GM19043 (cell line): ENCODE data around the gene SPAG9.

Source experiments
- ATAC-seq: cut with Tn5 transposase; IDR thresholded peaks from one replicate; pipeline ENCODE4 v1.9.1; 2021; ENCODE audit warnings: low read depth; ENCODE audit not compliant: unreplicated experiment

Gene SPAG9

DNA sequence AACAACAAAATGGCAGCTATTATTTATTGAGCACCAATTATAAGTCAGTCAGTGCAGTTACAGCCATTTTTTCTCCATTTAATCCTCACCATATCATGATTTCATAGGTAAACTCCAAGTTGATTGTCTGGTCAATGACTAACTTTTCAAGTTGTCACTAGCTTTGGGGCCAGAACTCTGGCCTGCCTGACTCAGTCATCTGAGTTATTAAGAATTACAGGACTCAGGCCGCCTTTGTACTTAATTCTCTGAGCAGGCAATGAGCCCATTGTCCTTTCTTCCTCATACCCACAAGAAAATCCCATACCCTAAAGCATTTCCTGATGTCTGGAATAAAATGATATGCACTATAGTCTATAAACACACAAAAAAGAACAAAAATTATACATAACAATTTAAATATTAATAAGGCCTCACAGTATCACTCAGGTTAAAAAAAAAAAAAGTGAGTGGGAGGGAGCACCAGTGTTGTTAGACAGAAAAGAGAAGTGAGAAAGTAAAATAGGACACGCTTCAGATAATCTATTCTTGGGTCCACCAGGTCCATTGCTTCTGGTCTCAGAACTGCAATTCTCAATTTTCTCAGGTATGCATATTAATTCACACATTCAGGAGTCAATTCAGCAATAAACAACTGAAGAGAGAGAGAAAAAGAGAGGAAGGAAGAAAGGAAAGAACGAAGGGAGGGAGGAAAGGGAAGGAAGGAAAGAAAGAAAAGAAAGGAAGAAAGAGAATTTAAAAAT, 70.2 kb downstream of the SPAG9 start:
- ATAC-seq, result peak; percentile 72

DNA sequence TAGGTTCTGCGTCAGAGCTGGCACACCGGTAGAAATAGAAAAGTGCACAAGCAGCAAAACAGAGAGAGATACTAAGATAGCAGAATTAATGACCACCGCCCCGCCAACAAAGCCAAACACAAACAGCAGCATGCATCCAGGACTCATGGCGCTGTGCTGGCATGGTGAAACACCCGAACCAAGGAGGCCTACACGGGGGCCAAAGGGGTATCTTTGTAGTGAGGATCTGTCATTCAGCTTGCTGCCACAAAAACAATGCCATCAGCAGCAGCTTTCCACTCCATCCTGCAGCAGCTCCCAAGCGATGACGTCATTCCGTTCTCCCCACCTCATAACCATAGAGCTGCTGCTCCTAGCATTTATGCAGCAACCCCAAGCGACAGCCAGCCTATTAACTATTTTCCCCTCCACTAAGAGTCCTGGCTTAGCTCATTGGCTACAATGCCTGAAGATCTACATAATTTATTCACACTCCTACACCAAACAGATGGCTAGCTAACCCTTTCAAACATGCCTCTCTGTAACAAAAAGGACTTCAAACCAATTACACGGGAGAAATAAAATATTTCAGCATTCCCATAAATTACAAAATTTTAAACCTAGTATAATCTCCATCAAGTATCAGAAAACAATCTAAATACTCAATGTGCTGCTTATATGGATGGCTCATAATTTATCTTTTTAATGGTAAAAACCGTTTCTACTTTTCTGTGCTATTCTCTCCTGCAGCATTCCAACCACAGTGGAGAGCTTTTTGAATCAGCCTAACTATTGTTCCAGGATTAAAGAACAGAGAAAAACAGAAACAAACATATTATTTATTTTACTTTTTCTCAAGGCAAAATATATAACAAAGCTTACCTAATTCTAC, 73.9 kb downstream of the SPAG9 start:
- ATAC-seq, result no peak

DNA sequence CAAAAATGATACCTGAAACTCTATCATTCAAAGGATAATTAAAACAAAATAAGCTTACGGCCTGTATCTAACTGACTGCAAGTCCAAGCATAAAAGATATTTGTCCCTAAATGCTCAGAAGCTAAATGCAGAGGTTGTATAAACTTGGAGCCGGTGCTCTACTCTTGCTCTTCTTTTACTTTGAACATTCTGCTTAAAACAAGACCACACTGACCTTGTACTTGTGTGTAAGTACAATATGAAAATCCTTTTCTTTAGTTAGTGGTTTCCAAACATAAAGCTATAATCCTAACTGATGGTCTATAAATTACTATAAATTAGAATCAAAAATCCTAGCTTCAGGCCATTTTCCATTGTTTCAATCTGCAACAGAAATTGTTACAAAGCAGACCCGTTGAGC, 74.6 kb downstream of the SPAG9 start:
- ATAC-seq, result no peak

DNA sequence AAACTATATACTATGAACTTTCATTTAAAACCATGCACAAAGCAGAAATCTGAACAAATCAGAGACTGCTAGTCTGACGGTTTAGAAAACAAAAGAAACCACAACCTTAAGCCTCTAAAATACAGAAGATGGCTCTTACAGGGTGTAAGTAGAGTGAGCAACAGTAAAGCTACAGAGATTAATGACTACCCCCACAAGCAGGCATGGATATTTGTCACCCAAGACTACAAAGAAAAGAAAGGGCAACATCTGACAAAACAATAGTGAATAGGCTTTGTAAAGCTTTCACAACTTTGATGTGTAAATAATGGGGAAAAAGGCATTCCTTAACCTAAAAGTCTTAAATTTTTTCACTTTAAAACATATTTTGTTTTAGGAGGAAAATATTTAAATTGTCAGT, 75.0 kb downstream of the SPAG9 start:
- ATAC-seq, result no peak

DNA sequence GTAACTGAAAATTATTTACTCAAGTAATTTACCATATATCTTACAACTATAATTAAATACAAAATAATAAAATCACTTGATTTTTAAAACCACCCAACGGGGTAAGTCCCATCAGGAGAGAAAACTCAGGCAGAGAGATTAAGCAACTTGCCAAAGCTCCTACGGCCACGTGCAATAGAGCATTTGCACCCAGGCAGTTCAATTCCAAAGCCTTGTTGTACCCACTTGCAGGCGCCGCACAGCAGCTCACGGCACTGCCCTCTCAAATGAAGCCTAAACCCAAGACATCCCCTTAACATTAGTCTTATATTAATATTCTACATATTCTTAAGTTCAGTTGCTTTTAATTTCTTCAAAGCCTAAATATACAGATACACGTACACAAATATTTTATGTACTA, 75.7 kb downstream of the SPAG9 start:
- ATAC-seq, result no peak

DNA sequence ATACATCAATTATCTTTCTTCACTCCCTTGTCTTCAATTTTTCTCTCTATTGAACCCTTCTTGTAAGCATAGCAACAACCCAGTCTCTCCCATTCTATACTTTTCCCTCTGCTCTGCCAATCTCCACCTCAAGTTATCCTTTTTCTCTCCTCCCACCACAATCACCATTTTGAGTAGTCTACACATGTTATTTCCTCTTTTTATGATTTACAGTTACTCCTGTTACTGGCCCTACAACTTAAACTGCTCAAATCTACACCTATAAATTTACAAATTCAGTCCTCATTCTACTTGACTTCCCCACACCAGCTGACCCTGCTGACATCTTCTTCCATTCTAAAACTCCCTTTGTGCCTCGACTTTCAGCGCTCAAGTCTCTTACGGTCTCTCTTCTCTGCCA, 84.6 kb downstream of the SPAG9 start:
- ATAC-seq, result no peak

DNA sequence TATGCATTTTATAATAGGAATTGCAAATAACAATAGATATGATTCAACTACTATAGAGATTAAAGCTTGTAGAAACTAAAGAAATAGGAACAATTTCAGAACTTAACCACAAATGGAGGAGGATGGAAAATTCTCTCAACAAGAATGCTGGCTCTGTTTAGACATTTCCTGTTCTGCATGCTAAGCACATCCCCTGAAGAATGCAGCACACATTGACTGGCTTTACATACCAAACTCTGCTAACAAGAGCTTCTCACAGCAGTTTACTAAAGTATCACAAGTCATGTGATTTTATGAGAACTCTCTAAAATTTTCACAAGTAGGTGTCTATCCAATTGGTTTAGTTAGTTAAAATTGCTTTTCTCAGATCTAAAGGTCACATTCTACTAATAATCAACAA, 85.2 kb downstream of the SPAG9 start:
- no peak for ATAC-seq

DNA sequence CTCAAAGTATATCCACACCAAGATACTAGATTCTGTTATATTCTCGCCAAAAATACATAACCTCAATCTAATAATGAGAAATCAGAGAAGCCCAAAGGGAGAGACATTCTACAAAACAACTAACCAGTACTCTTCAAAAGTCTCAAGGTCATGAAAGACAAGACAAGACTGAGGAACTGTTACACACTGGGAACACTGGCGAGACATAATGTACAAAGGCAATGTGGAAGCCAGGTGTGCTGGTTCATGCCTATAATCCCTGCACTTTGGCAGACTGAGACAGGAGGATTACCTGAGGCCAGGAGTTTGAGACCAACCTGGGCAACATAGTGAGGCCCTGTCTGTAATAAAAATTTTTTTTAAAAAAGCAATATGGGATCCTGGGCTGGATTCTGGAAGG, 85.9 kb downstream of the SPAG9 start:
- no peak for ATAC-seq

DNA sequence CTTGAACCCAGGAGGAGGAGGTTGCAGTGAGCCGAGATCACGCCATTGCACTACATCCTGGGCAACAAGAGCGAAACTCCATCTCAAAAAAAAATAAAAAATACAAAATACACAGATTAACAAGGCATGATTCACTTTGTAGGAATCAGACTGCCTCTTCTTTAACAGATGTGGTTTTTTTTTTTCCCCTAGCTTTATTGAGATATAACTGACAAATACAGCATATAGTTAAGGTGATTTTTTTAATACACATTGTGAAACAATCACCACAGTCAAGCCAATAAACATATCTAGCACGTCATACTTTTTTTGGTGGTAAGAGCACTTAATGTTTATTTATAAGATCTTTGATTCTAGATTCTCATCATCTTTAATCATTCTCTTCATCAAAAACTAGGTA, 87.8 kb downstream of the SPAG9 start:
- ATAC-seq, result no peak

DNA sequence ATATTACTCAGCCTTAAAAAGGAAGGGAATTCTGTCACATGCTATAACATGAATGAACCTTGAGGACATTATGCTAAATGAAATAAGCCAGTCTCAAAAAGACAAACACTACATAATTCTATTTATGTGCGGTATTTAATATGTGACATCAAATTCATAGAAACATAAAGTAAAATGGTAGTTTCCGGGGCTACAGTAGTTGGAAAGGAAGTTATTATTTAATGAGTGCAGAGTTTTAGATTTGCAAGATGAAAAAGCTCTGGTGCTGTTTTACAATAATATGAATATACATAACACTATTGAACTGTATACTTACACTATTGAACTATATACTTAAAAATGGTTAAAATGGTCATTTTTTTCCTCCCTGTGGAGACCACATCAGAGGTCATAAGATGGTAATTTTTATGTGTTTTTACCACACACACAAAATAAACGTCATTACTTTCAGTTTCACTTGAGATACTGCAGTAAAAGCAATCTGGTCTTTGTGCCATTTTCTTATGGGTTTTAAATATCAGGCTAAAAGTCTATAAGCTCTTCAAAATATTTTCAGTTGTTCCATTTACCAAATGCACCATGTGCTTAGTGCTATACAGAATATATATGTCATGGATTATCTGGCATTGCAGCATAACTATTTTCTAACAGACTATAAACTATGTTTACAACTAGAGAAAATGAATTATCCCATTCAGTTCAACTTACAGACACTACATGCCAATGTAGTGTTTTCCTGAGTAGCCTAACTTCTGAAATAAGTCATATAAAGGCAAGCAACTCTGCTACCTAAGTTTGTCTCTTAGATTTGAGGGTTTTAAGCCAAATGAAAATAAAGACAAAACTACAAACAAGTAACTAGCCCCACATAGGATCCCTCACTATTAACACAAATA, 90.9 kb downstream of the SPAG9 start:
- ATAC-seq, result no peak

DNA sequence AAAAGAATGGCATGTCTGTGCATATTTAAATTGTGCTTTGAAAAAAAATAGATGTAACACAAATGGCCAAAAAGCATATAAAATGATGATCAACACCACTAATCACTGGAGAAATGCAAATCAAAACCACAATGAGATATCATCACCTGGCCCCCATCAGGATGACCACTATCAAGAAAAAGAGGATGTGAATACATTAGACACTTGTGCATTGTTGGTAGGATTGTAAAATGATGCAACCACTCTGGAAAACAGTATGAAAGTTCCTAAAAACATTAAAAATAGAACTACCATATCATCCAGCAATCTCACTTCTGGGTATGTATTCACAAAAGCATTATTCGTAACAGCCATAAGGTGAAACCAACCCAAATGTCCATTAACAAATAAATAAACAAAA, 91.5 kb downstream of the SPAG9 start:
- no peak for ATAC-seq

DNA sequence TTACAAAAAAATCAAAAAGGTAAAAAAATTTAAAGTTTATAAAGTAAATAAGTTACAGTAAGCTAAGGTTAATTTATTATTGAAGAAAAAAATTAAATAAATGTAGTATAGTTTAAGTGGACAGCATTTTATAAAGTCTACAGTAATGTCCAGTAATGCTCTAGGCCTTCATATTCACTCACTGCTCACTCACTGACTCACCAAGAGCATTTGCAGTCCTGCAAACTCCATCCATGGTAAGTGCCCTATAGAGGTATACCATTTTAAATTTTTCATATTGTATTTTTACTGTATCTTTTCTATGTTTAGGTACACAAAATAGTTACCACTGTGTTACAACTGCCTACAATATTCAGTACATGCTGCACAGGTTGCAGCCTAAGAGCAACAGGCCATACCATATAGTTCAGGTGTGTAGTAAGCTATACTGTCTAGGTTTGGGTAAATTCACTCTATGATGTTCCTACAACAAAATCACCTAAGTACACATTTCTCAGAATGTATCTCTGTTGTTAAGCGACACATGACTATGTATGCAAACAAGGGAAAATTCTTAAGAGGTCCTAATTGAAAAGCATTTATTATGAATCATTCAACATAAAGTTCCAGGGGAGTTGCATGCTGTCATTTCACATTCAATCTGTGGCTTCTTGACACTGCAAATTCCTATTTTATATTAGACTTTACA, 92.3 kb downstream of the SPAG9 start:
- no peak for ATAC-seq

DNA sequence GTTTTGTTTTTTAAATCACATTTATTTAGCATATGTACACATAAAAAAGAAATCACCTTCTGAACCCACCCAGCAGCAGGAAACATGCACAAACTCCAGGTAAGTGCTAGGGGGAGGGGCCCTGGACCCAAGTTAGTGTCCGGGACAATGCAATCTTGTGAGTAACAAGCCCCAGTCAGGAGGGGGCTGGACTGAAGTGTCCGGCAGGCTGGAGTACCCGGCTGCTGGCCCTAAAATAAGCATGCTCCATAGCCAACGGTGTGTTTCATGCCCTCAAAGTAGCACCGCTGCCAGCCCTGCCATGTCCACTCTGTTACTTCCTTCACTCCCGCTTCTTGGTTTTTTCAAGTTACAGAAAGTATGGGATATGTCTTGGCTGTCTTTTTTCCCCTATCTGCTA, 102.1 kb downstream of the SPAG9 start:
- no peak for ATAC-seq

DNA sequence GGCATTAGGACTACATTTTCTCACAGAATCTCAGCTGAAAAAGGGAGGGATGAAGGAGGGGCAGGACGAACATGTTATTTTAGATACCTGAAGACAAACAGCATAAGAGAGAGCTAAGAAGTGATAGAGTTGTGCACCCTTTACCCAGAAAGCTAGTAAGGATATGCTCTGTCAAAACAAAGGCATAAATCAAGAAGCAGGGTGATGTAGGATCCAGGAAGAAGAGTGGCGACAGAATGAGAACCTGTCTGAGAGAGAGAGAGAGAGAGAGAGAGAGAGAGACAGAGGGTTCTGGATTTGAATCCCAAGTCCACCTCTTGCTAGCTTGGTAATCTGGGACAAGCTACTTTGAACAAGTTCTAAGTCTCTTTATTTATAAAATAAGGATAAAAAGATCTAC, 103.4 kb downstream of the SPAG9 start:
- ATAC-seq, result no peak

DNA sequence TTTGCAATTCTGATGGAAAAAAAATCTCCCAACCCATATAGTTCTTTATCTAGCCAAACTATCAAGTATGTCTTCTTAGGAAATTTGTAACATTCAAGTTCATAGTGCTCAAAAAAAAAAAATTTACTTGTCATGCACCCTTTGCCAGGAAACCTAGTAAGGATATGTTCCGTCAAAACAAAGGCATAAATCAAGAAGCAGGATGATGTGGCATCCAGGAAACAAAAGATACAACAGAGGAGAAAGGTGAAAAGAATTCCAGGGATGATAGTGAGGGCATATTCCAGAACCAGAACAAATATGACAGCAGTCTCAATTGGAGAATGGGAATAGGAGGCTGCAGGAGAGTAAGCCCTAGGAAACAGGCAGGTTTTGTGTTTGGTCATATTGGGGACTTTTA, 104.6 kb downstream of the SPAG9 start:
- no peak for ATAC-seq

DNA sequence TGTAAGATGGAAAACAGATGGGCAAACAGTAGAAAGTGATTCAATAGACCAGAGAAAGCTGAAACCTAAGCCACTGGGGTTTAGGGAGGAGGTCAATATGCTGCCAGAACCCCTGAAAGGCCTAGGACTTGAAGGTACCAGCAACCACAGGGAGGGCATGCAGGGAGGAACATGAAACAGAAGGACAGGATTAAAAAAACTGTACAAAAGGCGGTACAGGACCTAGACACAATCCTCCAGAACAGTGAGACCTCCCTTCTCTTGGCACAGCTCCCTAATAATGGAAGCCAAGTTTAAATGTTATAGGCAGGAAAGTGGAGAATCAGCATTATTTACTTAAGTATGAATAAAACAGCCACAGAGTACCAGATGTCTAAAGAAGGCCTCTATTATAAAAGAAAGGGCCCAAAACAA, 105.5 kb downstream of the SPAG9 start:
- ATAC-seq, result no peak

DNA sequence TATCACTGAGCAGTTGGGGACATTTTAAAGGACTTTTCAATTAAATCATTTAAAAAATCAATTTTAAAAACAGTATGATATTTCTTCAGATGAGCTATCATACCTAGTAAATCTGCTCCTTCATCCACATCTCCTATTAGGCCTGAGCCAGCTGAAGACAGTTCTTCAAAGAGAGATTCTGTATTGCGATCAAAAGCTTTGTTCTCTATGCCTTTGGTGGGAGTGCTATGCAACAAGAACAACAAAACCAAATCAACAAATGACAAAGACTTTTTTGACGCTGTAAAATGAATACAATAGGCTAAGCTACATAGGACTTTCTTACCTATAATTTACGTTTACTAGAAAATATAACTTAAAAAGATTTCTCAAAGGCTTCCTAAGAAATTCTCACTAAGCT, 106.5 kb downstream of the SPAG9 start:
- no peak for ATAC-seq

DNA sequence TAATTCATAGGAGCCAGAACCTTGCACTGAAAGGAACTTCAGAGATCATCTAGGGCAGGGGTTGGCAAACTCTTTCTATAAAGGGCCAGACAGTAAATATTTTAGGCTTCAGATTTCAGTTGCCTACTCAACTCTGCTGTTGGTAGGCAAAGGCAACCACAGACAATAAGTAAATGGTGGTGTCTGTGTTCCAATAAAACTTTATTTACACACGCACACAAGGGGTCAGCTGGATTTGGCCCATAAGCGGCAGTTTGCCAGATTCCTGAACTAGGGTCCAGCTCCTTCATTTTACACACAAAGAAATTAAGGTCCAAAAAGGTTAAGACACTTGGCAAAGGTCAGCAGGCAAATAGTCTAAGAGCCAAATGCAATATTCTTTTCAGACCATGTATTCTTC, 107.3 kb downstream of the SPAG9 start:
- ATAC-seq, result no peak

DNA sequence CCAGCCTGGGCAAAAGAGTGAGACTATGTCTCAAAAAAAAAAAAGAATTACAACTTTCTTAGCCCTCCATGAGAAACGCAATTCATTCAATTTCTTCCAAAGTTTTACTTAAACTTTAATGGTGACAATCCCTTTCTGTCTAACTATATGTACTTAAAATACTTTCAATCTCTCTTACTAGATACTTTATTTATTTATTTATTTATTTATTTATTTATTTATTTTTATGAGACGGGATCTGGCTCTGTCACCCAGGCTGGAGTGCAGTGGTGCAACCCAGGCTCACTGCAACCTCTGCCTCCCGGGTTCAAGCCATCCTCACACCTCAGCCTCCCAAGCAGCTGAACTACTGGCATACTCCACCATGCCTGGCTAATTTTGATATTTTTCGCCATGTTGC, 108.1 kb downstream of the SPAG9 start:
- no peak for ATAC-seq

DNA sequence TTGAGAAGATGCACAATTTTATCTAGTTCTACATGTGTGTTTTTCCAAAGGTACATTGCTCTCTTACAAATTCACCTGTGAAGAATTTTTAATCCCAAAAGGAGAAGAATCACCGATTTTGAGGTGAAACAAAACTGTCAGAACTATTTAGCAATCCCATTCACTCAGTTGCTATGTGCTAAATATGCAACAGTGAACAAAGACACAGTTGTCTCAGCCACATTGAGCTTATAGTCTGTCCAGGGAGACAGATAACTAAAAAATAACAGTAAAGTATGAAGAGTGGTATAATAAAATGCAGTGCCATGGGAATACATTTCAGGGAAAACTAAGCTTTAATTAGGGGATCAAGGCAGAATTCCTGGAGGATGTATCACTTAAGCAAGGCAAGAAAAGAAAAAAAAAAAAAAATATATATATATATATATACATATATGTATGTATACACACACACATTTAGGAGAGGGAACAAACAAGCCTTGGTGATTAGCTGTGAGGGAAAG, 110.4 kb downstream of the SPAG9 start:
- ATAC-seq, result no peak
